GM23338 (cell line): Measurements from ENCODE around the gene SREBF2.

Experiments
- CREB1 ChIP-seq: fragments of 250-450 bp; sonication (Bioruptor Pico); IDR thresholded peaks from 2 replicates; pipeline ENCODE4 v1.5.0; 2020; ENCODE audit warnings: low read depth, mild to moderate bottlenecking, moderate library complexity
- EZH2 ChIP-seq: fragments of 200-600 bp; sonication (generic); IDR thresholded peaks from one replicate; pipeline ENCODE4 v1.8.0; 2017; ENCODE audit warnings: antibody characterized with exemption, mild to moderate bottlenecking, low read depth; ENCODE audit not compliant: unreplicated experiment
- EZH2phosphoT487 ChIP-seq: fragments of 200-600 bp; sonication (generic); IDR thresholded peaks from one replicate; pipeline ENCODE4 v1.8.1; 2018; ENCODE audit warnings: antibody characterized with exemption; ENCODE audit not compliant: unreplicated experiment
- JUNB ChIP-seq: IDR thresholded peaks from one replicate; pipeline ENCODE4 v1.6.1; 2016; ENCODE audit warnings: antibody characterized with exemption; ENCODE audit not compliant: unreplicated experiment
- POLR2AphosphoS5 ChIP-seq: IDR thresholded peaks from 2 replicates; pipeline ENCODE4 v1.6.1; 2016; ENCODE audit warnings: antibody characterized with exemption, low read depth
- STAT1 ChIP-seq: IDR thresholded peaks from one replicate; pipeline ENCODE4 v1.6.1; 2016; ENCODE audit warnings: antibody characterized with exemption; ENCODE audit not compliant: unreplicated experiment
- ZNF114 ChIP-seq: fragments of 250-450 bp; sonication (Bioruptor Pico); IDR thresholded peaks from 2 replicates; pipeline ENCODE4 v1.5.0; 2020; ENCODE audit warnings: mild to moderate bottlenecking, moderate library complexity
- ZNF331 ChIP-seq: fragments of 250-450 bp; sonication (Bioruptor Pico); IDR thresholded peaks from 2 replicates; pipeline ENCODE4 v1.5.0; 2020; ENCODE audit warnings: low read depth, mild to moderate bottlenecking, moderate library complexity
- TF ChIP-seq, protein P1 (sequence below), 2 experiments: fragments of 200-600 bp in 1 of 2; sonication (generic) in 1 of 2; conservative IDR thresholded peaks; 2 replicates each; pipeline versions ENCODE4 v1.5.1 to v1.6.1; 2016 to 2017; ENCODE audit warnings: antibody characterized with exemption in 2 of 2, low read depth in 2 of 2, mild to moderate bottlenecking in 2 of 2, moderate library complexity in 1 of 2
- TF ChIP-seq, protein P2 (sequence below): IDR thresholded peaks from one replicate; pipeline ENCODE4 v1.6.1; 2018; ENCODE audit warnings: antibody characterized with exemption; ENCODE audit not compliant: unreplicated experiment
- TF ChIP-seq, protein P3 (sequence below): IDR thresholded peaks from 2 replicates; pipeline ENCODE4 v1.6.1; 2016; ENCODE audit warnings: antibody characterized with exemption
- TF ChIP-seq, protein P4 (sequence below): fragments of 250-450 bp; sonication (Bioruptor Pico); IDR thresholded peaks from 2 replicates; pipeline ENCODE4 v1.5.0; 2020; ENCODE audit warnings: mild to moderate bottlenecking, moderate library complexity

DNA sequence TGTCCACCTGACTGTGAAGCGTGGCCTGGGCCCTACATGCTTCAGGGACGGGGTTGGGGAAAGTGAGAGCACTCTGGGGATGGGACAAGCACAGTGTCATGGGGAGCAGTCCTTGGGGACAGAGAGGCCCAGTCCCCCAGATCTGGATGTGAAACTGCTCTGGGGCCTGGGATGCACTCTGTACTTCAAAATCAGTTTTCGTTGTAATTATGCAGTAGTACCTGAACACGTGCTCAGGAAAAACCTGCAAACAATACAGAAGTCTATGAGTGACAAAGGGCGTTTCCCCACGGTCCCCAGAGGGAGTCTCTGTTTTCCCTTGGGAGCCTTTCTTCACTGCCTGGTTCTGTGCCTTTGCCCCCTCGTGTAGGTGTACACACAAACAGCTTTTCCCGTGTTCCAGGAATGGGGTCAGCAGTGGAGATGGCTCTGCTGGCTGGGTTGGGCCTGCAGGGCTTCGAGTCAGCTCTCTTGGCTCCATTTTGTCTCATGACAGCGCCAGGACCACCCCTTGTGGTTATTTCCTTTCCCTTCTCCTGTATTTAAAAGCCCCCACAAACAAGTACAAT, 98.9 kb downstream of the SREBF2 start:
- TF ChIP-seq POLR2AphosphoS5 (no peak), EZH2 (no peak), CREB1 (CRISPR knock-in tag) (no peak), STAT1 (no peak), EZH2phosphoT487 (no peak), JUNB (no peak), ZNF114 (CRISPR knock-in tag) (no peak), ZNF331 (no peak)
- TF ChIP-seq, protein P1, sequence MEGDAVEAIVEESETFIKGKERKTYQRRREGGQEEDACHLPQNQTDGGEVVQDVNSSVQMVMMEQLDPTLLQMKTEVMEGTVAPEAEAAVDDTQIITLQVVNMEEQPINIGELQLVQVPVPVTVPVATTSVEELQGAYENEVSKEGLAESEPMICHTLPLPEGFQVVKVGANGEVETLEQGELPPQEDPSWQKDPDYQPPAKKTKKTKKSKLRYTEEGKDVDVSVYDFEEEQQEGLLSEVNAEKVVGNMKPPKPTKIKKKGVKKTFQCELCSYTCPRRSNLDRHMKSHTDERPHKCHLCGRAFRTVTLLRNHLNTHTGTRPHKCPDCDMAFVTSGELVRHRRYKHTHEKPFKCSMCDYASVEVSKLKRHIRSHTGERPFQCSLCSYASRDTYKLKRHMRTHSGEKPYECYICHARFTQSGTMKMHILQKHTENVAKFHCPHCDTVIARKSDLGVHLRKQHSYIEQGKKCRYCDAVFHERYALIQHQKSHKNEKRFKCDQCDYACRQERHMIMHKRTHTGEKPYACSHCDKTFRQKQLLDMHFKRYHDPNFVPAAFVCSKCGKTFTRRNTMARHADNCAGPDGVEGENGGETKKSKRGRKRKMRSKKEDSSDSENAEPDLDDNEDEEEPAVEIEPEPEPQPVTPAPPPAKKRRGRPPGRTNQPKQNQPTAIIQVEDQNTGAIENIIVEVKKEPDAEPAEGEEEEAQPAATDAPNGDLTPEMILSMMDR (conservative IDR thresholded peaks at IDR 0.05; ENCODE audit: low read depth in 2 of 2) = no peak
- TF ChIP-seq, protein P2, sequence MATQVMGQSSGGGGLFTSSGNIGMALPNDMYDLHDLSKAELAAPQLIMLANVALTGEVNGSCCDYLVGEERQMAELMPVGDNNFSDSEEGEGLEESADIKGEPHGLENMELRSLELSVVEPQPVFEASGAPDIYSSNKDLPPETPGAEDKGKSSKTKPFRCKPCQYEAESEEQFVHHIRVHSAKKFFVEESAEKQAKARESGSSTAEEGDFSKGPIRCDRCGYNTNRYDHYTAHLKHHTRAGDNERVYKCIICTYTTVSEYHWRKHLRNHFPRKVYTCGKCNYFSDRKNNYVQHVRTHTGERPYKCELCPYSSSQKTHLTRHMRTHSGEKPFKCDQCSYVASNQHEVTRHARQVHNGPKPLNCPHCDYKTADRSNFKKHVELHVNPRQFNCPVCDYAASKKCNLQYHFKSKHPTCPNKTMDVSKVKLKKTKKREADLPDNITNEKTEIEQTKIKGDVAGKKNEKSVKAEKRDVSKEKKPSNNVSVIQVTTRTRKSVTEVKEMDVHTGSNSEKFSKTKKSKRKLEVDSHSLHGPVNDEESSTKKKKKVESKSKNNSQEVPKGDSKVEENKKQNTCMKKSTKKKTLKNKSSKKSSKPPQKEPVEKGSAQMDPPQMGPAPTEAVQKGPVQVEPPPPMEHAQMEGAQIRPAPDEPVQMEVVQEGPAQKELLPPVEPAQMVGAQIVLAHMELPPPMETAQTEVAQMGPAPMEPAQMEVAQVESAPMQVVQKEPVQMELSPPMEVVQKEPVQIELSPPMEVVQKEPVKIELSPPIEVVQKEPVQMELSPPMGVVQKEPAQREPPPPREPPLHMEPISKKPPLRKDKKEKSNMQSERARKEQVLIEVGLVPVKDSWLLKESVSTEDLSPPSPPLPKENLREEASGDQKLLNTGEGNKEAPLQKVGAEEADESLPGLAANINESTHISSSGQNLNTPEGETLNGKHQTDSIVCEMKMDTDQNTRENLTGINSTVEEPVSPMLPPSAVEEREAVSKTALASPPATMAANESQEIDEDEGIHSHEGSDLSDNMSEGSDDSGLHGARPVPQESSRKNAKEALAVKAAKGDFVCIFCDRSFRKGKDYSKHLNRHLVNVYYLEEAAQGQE = no peak
- TF ChIP-seq, protein P3, sequence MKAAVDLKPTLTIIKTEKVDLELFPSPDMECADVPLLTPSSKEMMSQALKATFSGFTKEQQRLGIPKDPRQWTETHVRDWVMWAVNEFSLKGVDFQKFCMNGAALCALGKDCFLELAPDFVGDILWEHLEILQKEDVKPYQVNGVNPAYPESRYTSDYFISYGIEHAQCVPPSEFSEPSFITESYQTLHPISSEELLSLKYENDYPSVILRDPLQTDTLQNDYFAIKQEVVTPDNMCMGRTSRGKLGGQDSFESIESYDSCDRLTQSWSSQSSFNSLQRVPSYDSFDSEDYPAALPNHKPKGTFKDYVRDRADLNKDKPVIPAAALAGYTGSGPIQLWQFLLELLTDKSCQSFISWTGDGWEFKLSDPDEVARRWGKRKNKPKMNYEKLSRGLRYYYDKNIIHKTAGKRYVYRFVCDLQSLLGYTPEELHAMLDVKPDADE = no peak
- TF ChIP-seq, protein P4, sequence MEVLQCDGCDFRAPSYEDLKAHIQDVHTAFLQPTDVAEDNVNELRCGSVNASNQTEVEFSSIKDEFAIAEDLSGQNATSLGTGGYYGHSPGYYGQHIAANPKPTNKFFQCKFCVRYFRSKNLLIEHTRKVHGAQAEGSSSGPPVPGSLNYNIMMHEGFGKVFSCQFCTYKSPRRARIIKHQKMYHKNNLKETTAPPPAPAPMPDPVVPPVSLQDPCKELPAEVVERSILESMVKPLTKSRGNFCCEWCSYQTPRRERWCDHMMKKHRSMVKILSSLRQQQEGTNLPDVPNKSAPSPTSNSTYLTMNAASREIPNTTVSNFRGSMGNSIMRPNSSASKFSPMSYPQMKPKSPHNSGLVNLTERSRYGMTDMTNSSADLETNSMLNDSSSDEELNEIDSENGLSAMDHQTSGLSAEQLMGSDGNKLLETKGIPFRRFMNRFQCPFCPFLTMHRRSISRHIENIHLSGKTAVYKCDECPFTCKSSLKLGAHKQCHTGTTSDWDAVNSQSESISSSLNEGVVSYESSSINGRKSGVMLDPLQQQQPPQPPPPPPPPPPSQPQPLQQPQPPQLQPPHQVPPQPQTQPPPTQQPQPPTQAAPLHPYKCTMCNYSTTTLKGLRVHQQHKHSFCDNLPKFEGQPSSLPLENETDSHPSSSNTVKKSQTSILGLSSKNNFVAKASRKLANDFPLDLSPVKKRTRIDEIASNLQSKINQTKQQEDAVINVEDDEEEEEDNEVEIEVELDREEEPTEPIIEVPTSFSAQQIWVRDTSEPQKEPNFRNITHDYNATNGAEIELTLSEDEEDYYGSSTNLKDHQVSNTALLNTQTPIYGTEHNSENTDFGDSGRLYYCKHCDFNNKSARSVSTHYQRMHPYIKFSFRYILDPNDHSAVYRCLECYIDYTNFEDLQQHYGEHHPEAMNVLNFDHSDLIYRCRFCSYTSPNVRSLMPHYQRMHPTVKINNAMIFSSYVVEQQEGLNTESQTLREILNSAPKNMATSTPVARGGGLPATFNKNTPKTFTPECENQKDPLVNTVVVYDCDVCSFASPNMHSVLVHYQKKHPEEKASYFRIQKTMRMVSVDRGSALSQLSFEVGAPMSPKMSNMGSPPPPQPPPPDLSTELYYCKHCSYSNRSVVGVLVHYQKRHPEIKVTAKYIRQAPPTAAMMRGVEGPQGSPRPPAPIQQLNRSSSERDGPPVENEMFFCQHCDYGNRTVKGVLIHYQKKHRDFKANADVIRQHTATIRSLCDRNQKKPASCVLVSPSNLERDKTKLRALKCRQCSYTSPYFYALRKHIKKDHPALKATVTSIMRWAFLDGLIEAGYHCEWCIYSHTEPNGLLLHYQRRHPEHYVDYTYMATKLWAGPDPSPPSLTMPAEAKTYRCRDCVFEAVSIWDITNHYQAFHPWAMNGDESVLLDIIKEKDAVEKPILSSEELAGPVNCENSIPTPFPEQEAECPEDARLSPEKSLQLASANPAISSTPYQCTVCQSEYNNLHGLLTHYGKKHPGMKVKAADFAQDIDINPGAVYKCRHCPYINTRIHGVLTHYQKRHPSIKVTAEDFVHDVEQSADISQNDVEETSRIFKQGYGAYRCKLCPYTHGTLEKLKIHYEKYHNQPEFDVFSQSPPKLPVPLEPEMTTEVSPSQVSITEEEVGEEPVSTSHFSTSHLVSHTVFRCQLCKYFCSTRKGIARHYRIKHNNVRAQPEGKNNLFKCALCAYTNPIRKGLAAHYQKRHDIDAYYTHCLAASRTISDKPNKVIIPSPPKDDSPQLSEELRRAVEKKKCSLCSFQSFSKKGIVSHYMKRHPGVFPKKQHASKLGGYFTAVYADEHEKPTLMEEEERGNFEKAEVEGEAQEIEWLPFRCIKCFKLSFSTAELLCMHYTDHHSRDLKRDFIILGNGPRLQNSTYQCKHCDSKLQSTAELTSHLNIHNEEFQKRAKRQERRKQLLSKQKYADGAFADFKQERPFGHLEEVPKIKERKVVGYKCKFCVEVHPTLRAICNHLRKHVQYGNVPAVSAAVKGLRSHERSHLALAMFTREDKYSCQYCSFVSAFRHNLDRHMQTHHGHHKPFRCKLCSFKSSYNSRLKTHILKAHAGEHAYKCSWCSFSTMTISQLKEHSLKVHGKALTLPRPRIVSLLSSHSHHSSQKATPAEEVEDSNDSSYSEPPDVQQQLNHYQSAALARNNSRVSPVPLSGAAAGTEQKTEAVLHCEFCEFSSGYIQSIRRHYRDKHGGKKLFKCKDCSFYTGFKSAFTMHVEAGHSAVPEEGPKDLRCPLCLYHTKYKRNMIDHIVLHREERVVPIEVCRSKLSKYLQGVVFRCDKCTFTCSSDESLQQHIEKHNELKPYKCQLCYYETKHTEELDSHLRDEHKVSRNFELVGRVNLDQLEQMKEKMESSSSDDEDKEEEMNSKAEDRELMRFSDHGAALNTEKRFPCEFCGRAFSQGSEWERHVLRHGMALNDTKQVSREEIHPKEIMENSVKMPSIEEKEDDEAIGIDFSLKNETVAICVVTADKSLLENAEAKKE (CRISPR knock-in tag) = no peak
